Keratinocyte (primary cell): ENCODE results near the gene NBPF6.
A peak's percentile ranks its signal among the peaks of the same experiment; 100 is the strongest.

Source experiments
- CTCF ChIP-seq, 3 experiments: IDR thresholded peaks in 1 of 3; conservative IDR thresholded peaks in 1 of 3; optimal IDR thresholded peaks in 1 of 3; 2 replicates in 2 of 3; 3 replicates in 1 of 3; pipeline versions ENCODE3 to v1.5.1; 2011; ENCODE audit warnings: low read length in 3 of 3, mild to moderate bottlenecking in 3 of 3, moderate library complexity in 2 of 3, control low read depth in 1 of 3, inconsistent platforms in 1 of 3; ENCODE audit not compliant: insufficient read depth in 2 of 3; ENCODE audit errors: extremely low read depth in 1 of 3
- EZH2 ChIP-seq: IDR thresholded peaks from one replicate; pipeline ENCODE4 v1.6.1; 2012; ENCODE audit warnings: inconsistent platforms, mild to moderate bottlenecking, low read length, moderate library complexity

- TF ChIP-seq CTCF (optimal IDR thresholded peaks at IDR 0.05 in 1 of 3, IDR thresholded peaks at IDR 0.05 in 1 of 3, conservative IDR thresholded peaks at IDR 0.05 in 1 of 3; ENCODE audit: extremely low read depth in 1 of 3, insufficient read depth in 2 of 3, low read length in 3 of 3) = peak in 2 of 3 experiments; percentile 52 to 64
- TF ChIP-seq EZH2 = no peak
Measured at GRCh38 chr1:108512239-108513043, 62.3 kb downstream of the NBPF6 start.
